Lung microvascular endothelial cell (primary cell): Measurements from ENCODE around the gene CYP26C1. TPM values are rescaled to one million over a fixed set of nuclear protein-coding genes. Genes with fewer than 3 reads are reported as not detected.

ENCODE experiments used
- DNase-seq, 2 donors: peaks; one replicate each; pipeline versions ENCODE4 v3.0.0 to v3.0.0-alpha.2; 2010; ENCODE audit warnings: low read depth in 2 of 2
- total RNA-seq: library from RNA; depleted of rRNA; stranded (reverse); fragments of >200 nt; gene quantifications from 2 replicates; pipeline ENCODE4 v1.2.1, GENCODE V29; 2014

The CYP26C1 gene
- total RNA-seq, 1 donor from 2014 or later: 1.6 TPM

DNA sequence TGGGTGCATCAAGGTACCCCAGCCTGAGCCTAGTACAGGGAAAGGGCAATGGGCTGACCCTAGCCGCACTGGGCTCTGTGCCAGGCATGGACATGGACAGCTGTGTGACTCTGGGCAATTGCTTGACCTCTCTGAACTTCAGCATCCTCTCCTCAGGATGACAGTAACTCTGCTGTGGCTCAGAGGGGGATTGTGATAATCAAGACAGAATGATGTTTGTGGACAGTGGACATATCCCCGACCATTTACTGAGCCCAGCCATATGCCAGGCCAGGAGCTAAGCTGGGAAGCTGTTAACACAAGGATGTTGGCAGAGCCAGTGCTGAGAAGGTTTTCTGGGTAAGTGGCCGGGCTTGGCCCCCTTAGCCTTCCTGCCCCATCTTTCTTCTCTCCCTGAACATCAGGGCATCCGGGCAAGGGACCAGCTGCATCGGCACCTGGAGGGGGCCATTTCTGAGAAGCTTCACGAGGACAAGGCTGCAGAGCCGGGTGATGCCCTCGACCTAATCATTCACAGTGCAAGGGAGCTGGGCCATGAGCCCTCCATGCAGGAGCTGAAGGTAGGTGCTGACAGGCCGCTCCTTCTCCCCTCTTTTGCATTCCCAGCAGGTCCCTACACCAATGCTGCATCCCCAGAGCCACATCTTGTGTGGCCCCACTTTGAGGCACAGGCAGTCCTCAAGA lies 3.5 kb downstream of the CYP26C1 start:
- DNase-seq: no peak

DNA sequence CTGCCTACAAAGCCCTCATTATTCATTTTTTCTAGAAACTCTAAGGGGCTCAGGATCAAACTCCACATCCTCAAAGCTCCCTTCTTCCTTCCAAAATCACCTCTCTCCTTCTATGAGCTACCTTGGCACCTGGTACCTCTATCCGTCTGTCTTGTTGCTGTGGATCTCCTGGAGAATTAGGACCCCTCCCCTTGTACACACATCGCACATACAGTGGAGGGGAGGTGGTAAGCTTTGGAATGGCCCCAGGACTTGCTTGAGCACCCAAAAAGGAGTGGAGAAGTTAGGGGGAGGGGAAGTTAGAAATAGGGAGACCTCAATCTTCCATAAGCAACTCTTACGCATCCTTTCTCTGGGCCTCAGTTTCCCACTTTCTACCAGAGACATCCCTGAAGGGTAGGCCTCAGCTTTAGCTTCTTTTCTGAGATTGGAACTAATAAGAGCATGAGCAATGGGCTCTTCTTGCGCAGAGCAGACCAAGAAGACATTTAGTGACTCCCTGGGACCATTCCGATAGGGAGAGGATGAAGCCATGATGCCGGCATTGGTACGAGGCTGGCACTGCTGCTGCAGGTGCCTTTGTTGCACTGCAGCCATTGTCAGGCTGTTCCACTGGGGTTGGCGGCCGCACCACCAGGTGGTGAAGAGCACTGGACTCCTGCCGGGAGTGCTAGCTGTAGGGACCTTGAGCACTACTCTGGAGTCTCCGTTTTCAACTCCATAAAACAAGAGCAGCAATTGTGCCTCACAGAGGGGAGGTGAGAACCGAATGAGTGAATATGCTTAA lies 4.5 kb downstream of the CYP26C1 start:
- DNase-seq: no peak

DNA sequence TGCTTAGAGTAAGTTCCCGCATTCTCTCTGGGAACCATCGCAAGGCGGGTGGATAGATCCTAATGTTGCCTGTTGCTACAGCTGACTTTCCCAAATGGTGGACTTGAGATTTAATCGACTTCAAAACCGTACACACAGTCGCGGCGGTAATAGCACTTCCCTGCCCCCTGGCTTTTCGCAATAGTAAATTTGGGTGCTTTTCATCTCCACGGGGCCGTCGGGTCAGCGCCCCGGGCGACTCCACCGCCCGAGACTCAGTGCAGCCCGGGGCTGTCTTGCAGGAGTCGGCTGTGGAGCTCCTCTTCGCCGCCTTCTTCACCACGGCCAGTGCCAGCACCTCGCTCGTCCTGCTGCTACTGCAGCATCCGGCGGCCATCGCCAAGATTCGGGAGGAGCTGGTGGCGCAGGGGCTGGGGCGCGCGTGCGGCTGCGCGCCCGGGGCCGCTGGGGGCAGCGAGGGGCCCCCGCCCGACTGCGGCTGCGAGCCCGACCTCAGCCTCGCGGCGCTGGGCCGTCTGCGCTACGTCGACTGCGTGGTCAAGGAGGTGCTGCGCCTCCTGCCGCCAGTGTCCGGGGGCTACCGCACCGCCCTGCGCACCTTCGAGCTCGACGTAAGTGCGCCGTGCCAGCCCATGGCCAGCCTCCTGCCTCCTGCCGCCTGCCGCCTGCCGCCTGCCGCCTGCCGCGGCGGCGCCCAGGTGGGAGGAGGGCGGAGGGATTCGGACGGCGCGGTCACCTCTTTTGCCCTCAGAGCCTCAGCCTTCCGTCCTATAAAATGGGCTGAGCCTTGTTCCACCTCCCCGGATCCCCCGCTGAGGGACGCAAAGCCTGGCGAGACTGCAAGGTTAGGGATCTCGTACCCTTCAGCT lies 5.3 kb downstream of the CYP26C1 start:
- no peak for DNase-seq

DNA sequence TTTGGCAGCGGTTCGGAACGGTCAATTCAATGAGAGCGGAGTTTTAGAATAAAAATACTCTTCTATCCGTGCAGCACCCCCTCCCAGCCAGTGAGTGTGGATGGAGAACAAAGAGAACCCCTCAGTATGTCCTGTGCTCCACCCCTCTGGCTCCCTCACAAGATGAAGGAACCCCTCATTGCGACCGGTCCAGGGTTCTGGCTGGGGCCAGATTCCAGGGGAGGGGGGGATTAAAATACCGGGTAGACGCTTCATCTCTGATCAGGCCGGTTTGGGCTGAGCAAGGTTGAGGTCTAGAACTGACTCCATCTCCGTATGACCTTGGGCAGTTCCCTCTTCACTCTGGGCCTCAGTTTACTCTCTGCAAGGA lies 5.9 kb downstream of the CYP26C1 start:
- no peak for DNase-seq

DNA sequence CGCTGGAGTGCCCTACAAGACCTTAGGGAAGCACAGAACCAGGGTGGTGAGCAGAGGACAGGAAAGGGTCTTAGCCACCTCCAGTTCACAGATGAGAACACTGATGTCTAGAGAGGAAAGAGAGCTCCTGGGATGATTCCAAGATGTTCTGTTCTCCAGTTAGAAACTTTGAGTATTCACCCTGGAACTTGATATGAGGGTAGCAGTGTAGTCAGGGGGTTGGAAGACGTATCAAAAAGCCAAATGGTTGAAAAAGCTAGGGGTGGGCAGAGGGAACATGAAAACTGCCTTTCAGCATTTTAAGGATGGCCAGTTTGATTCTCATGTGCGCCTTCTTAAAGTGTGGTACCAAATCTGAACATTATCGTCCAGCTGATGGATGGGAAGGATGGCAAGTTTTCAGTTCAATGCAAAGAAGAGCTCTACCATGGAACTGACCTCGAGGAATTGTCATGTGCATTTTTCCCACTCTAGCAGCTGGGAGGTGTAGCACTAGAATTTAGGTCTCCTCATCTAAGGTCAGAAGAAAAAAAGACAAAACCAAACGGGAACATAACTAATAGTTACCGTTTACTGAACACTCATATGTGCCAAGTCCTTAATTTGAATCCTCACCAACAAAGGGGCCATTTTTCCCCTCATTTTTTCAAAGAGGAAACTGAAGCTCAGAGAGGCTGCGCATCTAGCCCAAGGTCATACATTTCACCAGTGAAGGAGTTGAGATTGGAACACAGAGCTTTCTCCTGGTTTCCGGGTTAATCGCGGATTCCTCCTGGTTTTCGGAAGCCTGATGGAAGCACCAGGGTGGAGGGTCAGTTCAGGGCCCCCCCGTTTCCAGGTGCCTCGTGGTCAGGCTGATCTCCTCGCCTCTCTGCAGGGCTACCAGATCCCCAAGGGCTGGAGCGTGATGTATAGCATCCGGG lies 7.1 kb downstream of the CYP26C1 start:
- no peak for DNase-seq

DNA sequence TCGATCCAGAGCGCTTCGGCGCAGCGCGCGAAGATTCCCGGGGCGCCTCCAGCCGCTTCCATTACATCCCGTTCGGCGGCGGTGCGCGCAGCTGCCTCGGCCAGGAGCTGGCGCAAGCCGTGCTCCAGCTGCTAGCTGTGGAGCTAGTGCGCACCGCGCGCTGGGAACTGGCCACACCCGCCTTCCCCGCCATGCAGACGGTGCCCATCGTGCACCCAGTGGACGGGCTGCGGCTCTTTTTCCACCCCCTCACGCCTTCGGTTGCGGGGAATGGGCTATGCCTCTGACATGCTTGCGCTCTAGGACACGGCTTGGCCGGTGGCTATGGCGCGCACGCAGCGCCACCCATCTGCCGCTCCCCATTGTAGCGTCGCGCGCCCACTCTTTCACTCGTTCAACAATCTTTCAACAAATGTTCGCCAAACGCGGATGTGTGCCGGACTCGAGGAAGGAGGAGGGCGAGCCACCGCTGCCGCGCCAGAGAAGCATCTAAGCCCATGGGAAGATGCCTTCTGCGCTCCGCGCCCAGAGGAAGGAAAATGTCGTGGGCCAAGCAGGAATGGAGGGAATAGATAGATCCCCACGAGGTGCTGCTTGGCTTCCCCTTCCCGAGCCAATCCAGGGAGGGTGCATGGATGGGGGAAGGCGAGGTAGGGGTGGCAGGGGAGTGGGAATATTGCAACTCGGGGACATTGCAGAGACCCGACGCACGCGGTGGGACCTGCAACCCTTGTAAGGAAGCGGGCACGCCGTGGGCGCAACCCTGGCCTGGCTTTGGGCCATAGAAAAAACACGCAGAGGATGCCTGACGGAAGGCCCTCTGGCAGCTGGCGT lies 8.0 kb downstream of the CYP26C1 start:
- peak; percentile 42 to 57 for DNase-seq

DNA sequence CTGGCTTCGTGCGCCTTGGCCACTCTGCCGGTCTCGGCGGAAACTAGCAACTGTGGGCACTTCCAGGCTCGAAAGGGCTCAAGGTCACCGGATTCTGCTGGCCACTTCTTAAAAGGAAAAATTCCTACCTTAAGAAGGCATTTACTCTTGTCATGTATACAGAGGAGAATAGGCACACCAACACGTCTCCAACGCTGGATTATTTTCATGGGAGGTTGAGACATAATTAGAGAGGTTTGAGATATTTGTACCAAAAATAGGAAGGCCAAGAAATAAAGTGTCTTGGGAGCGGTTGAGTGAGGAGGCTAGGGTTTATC lies 8.6 kb downstream of the CYP26C1 start:
- peak in 1 of 2 donors; percentile 14 for DNase-seq

DNA sequence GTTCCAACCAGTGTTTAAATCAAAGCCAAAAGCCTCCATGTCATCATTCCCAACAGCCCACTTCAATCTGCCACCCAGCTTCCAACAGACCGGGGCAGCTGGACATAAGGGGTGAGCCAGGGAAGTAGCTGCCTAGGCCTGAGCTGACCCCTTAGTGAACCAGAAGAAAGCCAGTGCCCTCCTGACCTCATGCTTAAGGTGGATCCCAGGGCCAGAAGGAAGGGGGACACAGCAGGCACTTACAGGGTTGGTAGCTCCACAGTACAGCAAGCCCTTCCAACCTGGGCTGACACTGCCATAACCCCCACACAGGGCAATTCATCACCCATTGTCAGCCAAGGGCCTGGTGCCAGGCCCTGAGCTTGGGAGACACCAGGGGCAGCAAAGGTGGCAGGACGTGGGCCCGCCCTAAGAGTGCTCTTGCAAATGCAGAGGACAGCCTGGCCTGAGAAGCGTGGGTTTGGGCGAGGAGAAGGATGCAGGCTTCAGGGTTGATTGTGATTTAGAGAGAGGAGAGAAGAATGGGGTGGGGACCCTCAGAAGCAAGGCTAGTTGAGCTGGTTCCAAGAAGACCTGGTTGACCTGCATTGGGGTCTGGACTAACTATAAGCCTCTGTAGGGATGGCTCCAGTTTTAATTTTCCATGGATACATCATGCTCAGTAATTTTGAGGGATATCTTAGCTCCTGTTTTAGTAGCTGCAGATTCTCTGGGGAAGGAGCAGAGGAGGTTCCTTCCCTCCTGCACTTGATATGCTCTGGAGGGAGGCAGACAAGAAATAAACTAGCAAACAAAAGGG lies 10.0 kb downstream of the CYP26C1 start:
- no peak for DNase-seq

DNA sequence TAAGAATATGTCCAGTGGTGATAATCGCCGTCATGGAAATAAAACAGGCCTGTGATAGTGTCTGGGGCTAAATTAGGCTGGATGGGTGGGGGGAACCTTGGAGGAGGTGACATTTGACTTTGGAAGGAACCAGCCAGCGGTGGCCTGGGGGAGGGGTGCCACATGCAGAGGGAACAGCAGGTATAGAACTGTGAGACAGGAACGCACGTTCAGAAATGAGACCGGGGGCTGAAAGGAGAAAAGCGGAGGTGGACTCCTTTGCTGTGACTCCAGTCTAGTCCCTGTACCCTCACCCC lies 10.5 kb downstream of the CYP26C1 start:
- no peak for DNase-seq

DNA sequence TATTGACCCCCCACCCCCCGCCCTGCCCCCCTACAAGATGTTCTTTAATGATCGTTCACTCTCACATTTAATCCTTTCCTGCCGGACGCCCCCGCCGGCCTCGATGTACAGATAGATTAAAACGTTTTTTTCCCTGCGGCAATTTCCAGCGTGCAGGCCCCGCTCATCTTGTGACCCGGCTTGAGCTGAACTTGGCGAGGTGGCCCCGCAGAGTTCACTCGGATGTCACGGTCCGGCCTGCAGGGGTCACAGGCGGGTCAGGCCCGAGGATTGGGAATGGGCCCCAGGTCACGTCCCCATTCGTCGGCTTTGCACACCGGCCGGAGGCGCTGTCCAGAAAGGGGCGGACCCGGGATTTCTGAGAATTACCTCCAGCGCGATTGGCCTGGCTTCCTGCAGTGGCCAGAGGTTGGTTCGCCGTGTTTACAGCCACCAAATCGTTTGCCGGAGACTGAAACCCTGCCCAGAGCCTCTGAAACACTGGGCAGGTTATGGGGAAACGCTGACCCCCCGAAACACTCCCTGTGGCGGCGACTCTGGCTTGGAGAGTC lies 11.2 kb downstream of the CYP26C1 start:
- peak; percentile 31 to 43 for DNase-seq

DNA sequence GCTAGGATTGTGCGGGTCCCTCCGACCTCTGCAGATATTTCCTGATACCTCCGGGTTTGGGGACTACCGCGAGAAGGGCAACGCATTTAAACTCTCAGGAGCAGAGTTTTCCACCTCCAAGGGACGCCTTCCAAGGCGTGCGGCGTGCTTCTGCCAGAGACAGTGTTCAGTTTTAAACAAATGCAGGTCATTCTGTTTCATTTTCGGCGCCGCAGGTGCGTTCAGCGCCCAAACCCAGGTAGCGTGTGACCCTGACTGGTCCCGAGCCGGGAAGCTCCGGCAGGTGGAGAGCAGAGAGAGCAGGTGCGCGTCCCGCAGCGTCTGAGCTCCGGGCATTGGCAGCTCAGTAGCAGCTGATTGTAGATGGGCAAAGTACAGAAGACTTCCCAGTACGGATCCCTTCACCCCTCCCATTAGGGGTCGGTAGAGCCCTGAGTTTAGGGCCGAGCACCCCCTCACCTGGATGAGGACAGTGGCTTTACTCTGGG lies 11.7 kb downstream of the CYP26C1 start:
- DNase-seq: no peak

DNA sequence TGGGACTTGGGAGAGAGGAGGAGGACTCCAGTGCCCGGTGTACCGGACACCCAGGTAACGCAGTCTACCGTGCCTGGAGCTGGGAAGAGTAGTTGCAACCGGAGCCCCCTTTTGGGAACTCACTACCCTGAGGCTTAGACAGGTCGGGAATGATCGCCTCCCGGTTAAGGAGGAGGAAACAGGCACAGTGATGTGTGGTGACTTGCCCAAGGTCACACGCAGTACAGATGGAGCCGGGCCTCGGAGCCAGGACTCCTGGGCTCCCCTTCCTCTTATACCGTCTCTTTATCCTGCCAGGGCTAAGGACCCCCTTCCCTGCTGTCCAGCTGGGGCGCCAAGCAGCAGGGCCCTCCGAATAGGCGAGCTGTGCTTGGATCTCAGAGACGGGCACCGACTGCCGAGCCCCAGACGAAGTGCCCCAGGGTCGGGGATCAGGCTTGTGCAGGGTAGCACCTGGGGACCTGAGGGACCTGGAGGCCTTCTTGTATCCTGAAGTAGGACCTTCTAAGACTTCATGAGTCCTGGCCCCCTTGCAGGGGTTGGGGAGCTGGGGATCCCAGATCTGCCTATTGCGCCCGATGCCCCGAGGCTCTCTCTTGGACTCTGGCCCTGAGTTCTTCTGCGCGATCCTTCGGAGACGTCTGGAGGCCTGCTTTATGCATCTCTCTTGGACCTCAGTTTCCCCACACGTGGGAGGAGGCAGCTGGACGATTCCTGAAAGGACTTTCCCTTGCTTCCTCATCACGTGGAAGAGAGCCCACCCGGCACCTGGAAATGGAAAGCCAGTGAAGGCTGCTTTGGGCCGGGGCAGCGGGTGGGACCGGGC lies 12.3 kb downstream of the CYP26C1 start:
- DNase-seq: no peak

DNA sequence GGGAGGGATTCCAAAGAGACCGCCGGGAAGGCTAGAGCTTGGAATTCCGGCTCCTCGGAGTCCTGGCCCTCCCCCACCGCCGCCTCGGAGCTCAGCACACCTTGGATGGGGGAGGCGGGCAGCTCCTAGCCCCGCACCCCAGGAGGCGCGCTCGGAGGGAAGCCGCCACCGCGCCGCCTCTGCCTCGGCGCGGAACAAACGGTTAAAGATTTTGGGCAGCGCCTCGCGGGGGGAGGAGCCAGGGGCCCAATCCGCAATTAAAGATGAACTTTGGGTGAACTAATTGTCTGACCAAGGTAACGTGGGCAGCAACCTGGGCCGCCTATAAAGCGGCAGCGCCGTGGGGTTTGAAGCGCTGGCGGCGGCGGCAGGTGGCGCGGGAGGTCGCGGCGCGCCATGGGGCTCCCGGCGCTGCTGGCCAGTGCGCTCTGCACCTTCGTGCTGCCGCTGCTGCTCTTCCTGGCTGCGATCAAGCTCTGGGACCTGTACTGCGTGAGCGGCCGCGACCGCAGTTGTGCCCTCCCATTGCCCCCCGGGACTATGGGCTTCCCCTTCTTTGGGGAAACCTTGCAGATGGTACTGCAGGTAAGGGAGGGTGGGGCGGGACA lies 13.0 kb downstream of the CYP26C1 start, which contains the start of gene CYP26A1:
CYP26A1 (plus strand) TSS at position 355 of the 608 bp plus-strand sequence; CDS start at position 397, 42 bp downstream.
- peak in 1 of 2 donors; percentile 49 for DNase-seq

DNA sequence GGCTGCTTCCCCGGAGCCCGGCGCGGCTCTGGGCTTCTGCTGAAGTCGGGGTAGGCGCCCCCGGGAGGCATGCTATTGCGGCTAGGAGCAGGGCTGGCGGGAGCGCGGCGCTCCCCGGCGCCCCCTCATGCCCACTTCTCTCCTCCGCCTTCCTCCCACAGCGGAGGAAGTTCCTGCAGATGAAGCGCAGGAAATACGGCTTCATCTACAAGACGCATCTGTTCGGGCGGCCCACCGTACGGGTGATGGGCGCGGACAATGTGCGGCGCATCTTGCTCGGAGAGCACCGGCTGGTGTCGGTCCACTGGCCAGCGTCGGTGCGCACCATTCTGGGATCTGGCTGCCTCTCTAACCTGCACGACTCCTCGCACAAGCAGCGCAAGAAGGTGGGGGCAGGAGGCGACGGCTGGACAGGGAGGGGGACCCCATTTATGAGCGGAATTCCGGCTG lies 13.6 kb downstream of the CYP26C1 start:
- DNase-seq: peak in 1 of 2 donors; percentile 17

DNA sequence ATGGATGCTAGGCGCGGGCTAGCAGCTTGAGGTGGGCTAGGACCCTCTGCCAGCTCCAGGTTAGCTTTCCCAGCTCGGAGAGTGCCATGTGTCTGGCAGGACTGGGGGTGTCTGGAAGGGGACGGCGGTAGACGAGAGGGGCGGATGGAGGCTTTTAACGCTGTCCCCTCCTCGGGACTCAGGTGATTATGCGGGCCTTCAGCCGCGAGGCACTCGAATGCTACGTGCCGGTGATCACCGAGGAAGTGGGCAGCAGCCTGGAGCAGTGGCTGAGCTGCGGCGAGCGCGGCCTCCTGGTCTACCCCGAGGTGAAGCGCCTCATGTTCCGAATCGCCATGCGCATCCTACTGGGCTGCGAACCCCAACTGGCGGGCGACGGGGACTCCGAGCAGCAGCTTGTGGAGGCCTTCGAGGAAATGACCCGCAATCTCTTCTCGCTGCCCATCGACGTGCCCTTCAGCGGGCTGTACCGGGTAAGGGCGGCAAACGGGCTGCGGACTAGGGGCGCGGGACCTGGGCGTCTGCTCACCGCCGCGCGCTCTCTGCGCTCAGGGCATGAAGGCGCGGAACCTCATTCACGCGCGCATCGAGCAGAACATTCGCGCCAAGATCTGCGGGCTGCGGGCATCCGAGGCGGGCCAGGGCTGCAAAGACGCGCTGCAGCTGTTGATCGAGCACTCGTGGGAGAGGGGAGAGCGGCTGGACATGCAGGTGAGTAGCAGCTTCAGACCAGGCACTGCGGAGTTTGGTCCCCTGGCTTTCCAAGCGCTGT lies 14.2 kb downstream of the CYP26C1 start:
- DNase-seq: no peak

DNA sequence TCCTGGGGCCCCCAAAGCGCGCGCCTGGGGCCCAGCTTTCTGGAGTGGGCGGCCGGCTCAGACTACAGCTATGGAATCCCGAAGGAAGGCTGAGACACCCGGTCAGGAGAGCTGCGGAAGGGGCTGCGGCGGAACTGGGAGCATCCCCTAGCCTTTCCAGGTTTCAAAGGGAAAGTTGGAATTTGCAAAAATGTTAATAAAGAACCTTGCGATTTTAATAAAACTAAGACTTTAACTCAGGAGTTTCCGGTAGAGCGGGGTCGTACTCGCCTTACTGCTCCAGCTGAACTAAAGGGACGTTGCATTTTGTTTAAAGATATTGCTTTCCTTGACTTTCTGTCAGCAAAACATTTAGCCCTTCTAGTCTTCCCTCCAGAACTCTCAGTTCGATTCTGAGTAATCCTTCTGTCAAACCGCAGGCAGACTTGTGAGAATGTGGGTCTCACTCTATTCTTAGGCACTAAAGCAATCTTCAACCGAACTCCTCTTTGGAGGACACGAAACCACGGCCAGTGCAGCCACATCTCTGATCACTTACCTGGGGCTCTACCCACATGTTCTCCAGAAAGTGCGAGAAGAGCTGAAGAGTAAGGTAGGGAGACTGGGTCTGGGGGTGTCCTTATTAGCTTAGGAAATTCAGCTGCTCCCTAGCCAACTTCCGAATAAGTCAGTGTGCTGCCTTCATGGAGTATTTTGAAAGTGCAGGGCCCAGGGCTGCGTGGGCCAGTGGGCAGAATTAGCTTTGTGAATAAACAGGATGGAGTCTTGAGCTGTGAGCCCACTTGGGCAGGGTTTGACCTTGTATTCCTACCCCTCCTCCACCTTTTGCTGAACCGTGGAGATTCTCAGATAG lies 15.0 kb downstream of the CYP26C1 start:
- no peak for DNase-seq
